Measurements from ENCODE around the gene SMARCD2.
"Not testable (repeated sequence)": the region's sequence is repeated elsewhere in the genome, so short reads cannot be mapped to it uniquely, and the experiment has no call there.

The SMARCD2 gene

GRCh38 chr17:63842540-63843386 lies at the start of gene SMARCD2:
TSS of gene SMARCD2 (minus strand) at chr17:63842685. CDS start at chr17:63842674, 11 bp downstream.
- DNase-seq (ENCODE audit: low read depth): peak; percentile 99
- TF ChIP-seq, protein P1, sequence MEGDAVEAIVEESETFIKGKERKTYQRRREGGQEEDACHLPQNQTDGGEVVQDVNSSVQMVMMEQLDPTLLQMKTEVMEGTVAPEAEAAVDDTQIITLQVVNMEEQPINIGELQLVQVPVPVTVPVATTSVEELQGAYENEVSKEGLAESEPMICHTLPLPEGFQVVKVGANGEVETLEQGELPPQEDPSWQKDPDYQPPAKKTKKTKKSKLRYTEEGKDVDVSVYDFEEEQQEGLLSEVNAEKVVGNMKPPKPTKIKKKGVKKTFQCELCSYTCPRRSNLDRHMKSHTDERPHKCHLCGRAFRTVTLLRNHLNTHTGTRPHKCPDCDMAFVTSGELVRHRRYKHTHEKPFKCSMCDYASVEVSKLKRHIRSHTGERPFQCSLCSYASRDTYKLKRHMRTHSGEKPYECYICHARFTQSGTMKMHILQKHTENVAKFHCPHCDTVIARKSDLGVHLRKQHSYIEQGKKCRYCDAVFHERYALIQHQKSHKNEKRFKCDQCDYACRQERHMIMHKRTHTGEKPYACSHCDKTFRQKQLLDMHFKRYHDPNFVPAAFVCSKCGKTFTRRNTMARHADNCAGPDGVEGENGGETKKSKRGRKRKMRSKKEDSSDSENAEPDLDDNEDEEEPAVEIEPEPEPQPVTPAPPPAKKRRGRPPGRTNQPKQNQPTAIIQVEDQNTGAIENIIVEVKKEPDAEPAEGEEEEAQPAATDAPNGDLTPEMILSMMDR (IDR thresholded peaks at IDR 0.05; ENCODE audit: insufficient read depth, low read depth, low read length, missing control alignments): no peak

GRCh38 chr17:63889026-63889848 lies 46.8 kb upstream of the SMARCD2 start:
- not testable (repeated sequence) for H3K4me3 ChIP-seq (ENCODE audit: low read depth, low read length)
- DNase-seq (ENCODE audit: low read depth): peak; percentile 25
- TF ChIP-seq, protein P1 (IDR thresholded peaks at IDR 0.05; ENCODE audit: insufficient read depth, low read depth, low read length, missing control alignments): peak; percentile 41

More at GRCh38 chr17:63842540-63843386, at the start of gene SMARCD2:
- H3K4me3 ChIP-seq (ENCODE audit: low read depth, low read length): peak within 1 kb of the TSS; percentile 78

DNA sequence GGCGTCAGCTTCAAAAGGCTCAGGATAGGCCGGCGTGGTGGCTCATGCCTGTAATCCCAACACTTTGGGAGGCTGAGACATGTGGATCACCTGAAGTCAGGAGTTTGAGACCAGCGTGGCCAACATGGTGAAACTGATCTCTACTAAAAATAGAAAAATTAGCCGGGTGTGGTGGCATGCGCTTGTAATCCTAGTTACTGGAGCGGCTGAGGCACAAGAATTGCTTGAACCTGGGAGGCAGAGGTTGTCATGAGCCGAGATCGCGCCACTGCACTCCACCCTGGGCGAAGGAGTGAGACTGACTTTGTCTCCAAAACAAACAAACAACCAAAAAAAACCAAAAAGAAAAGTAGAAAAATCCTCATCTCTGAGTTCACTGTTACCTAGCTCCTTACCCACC lies 42.6 kb upstream of the SMARCD2 start:
- H3K4me3 ChIP-seq (ENCODE audit: low read depth, low read length); DNase-seq (ENCODE audit: low read depth): not testable (repeated sequence)

DNA sequence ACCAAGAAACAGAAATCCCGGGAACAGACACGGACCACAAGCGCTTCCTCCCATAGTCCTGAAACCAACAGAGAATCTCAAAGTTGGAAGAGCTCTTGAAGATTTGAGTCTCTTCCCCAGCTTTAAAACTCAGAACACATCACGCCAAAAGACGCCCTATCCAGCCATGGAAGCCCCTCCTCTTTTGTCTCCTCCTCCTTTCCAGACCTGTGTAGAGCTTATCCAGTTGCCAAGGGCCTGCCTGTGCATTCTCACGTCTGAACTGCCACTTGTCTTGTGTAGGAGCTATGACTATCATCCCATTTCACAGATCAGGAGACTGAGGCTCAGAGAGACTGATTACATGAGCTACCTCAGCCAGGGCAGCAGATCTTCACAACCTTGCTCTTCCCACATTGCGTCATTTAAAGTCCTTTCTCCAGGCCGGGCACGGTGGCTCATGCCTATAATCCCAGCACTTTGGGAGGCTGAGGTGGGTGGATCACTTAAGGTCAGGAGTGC lies 40.2 kb upstream of the SMARCD2 start:
- not testable (repeated sequence) for DNase-seq (ENCODE audit: low read depth); H3K4me3 ChIP-seq (ENCODE audit: low read depth, low read length)

- H3K4me3 ChIP-seq (ENCODE audit: low read depth, low read length): no peak within 1 kb of the TSS
- TF ChIP-seq, protein P1 (IDR thresholded peaks at IDR 0.05; ENCODE audit: insufficient read depth, low read depth, low read length, missing control alignments): peak; percentile 81
These were observed 39.6 kb upstream of the SMARCD2 start, which contains the start of gene GH2 for GRCh38 chr17:63881935-63882601. TSS of gene GH2 (minus strand) at chr17:63881944. CDS start at chr17:63881801, 143 bp downstream.

DNA sequence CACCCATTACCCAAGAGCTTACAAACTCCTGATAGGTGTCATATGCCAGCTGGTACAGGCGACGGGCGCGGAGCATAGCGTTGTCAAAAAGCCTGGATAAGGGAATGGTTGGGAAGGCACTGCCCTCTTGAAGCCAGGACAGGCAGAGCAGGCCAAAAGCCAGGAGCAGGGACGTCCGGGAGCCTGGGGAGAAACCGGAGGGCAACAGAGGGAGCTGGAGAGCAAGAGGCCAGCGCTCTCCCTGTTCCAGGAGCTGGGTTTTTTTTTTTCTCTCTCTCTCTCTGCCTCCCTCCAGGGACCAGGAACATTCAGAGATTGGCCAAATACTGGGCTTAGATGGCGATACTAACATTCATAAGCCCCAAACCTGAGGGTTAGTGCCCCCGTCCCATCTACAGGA lies 38.9 kb upstream of the SMARCD2 start:
- not testable (repeated sequence) for H3K4me3 ChIP-seq (ENCODE audit: low read depth, low read length)

More at GRCh38 chr17:63881935-63882601, 39.6 kb upstream of the SMARCD2 start, which contains the start of gene GH2:
- peak; percentile 54 for DNase-seq (ENCODE audit: low read depth)

DNA sequence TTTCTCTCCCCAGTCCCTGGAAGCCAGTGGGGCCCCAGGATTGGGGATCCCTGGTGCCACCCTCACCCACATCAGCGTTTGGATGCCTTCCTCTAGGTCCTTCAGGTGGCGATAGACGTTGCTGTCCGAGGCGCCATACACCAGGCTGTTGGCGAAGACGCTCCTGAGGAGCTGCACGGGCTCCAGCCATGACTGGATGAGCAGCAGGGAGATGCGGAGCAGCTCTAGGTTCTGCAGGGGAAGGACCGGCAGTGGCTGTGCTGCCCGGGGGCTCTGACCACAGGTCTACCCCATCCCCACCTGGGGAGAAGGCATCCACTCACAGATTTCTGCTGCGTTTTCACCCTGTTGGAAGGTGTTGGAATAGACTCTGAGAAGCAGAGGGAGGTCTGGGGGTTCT lies 38.2 kb upstream of the SMARCD2 start:
- TF ChIP-seq, protein P1 (IDR thresholded peaks at IDR 0.05; ENCODE audit: insufficient read depth, low read depth, low read length, missing control alignments): no peak
- no peak for DNase-seq (ENCODE audit: low read depth)
- H3K4me3 ChIP-seq (ENCODE audit: low read depth, low read length): no peak overlapping the region

More for the DNA sequence above, 38.9 kb upstream of the SMARCD2 start:
- DNase-seq (ENCODE audit: low read depth): not testable (repeated sequence)

DNA sequence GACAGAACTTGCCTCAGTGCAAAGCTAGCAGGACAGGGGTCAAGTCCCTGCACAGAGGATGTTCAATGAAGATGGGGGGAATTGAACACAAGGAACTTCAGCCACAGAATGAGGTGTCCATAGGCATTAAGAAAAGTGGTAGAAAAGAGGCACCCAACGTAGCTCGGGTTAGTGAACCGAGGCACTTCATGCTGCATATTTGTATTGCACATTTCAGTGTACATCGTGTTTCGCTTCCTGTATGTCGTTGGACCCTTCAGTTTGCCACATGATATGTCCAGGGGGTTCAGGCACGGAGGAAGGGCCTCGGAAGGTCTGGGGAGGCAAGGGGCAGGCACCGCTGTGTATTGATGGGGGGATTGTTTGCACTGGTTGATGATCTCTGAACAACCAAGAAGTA lies 35.9 kb upstream of the SMARCD2 start:
- not testable (repeated sequence) for DNase-seq (ENCODE audit: low read depth); H3K4me3 ChIP-seq (ENCODE audit: low read depth, low read length)

DNA sequence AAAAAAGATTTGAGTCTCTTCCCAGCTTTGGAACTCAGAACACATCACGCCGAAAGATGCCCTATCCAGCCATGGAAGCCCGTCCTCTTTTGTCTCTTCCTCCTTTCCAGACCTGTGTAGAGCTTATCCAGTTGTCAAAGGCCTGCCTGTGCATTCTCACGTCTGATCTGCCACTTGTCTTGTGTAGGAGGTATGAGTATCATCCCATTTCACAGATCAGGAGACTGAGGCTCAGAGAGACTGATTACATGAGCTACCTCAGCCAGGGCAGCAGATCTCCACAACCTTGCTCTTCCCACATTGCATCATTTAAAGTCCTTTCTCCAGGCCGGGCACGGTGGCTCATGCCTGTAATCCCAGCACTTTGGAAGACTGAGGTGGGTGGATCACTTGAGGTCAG lies 32.2 kb upstream of the SMARCD2 start:
- not testable (repeated sequence) for DNase-seq (ENCODE audit: low read depth); H3K4me3 ChIP-seq (ENCODE audit: low read depth, low read length)

- not testable (repeated sequence) for H3K4me3 ChIP-seq (ENCODE audit: low read depth, low read length); DNase-seq (ENCODE audit: low read depth)
These were observed 31.7 kb upstream of the SMARCD2 start for GRCh38 chr17:63874061-63874626.

GRCh38 chr17:63873577-63873976 lies 31.1 kb upstream of the SMARCD2 start, which contains the start of gene CSH2:
TSS of gene CSH2 (minus strand) at chr17:63873677. CDS start at chr17:63873614, 63 bp downstream.
- H3K4me3 ChIP-seq (ENCODE audit: low read depth, low read length); DNase-seq (ENCODE audit: low read depth): not testable (repeated sequence)

- DNase-seq (ENCODE audit: low read depth); H3K4me3 ChIP-seq (ENCODE audit: low read depth, low read length): not testable (repeated sequence)
These were observed 29.3 kb upstream of the SMARCD2 start for GRCh38 chr17:63871646-63872365.

Data from GM12865 (cell line).